Muscle of back (tissue), 11 donors: ENCODE data around the gene TLCD3A. TPM values are rescaled to one million over a fixed set of nuclear protein-coding genes. Genes with fewer than 3 reads are reported as not detected.
A peak's percentile ranks its signal among the peaks of the same experiment; 100 is the strongest.
"Not testable (repeated sequence)": the region's sequence is repeated elsewhere in the genome, so short reads cannot be mapped to it uniquely, and the experiment has no call there.

Experiments
- DNase-seq, 3 donors: peaks; one replicate each; pipeline versions ENCODE4 v3.0.0 to v3.0.0-alpha.2; 2013
- polyA plus RNA-seq, 10 donors: library from polyadenylated mRNA; unstranded; fragments of 120-200 nt; gene quantifications; one replicate each; pipeline ENCODE4 v1.2.1, GENCODE V29; 2013; ENCODE audit not compliant: insufficient read length in 10 of 10

Gene TLCD3A
- polyA plus RNA-seq, 10 donors: 14.1 to 29.3 (median 17.7) TPM

DNA sequence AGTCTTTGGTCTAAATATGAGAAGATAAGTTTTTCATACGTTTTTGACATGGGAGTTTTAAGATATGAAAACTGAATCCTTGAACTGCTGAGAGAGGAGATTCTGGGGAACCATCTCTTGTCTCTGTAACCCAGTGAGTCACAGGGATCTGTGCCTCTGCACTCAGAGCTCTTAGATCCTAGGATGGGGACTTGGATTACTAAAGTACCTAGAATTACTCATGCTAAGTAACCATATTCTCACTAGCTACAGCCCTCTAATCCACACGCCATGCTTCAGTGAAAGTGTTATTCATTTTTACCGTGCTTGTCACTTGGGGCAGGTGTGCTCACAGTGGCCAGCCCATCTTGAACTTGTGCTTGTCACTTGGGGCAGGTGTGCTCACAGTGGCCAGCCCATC, 51.7 kb downstream of the TLCD3A start:
- no peak for DNase-seq

DNA sequence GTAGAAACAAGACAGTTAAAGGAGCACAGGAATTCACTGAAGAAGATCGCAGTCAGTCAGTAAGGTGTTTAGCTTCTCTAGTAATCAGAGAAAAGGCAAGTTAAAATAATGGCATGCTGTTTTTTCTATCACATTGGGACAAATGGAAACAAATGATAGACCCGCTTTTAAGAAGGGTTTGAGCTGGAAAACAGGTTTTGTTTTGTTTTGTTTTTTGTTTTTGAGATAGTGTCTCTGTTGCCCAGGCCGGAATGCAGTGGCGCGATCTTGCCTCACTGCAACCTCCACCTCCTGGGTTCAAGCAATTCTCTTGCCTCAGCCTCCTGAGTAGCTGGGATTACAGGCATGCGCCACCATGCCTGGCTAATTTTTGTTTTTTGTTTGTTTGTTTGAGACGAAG, 53.5 kb downstream of the TLCD3A start:
- not testable (repeated sequence) for DNase-seq

GRCh38 chr17:787641-788221, 55.3 kb downstream of the TLCD3A start:
- no peak for DNase-seq

DNA sequence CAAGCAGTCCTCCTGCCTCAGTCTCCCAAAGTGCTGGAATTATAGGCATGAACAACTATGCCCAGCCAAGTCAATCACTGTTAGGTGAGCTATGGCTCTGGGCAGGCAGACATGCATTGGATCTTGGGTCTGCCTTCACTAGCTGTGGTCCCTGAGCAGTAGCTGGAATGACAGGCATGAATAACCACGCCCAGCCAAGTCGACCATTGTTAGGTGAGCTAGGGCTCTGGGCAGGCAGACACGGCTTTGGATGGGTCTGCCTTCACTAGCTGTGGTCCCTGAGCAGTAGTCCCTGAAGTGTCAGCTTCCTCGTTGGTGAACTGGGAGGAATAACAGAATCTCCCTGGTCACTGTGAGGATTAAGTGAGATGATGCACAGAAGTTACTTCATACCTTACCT, 56.2 kb downstream of the TLCD3A start:
- no peak for DNase-seq

DNA sequence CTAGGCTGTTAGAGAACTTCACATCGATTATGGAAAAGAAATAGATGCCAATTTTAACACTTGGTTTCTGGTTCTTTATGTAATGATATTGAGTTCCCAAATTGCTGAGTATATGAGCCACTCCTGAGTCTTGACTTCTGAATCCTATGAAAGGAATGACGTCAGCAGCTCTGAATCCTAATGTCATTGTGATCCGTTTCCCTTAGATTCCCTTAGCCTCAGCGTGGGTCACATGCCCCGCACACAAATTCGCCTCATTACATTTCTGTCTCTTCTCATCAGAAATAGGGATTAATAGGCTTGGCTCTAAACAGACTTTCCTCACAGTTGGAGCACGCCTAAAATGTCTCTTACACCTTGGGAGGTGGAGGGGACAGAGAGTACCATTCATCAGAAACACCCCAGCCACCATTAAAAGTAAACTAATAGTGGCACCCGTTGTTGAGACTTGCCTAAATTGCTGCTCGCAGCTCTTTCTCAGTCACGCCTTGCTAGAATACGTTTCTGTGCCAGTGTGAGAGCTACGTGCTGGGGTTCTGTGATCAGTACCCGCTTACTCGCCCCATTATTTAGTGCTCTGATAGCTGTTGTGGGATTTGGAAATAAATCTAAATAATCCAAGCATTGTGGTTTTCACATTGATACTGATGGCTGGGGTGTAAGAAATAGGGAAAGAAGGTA, 56.9 kb downstream of the TLCD3A start:
- no peak for DNase-seq

- not testable (repeated sequence) for DNase-seq
Measured at GRCh38 chr17:789931-790873, 57.8 kb downstream of the TLCD3A start.

DNA sequence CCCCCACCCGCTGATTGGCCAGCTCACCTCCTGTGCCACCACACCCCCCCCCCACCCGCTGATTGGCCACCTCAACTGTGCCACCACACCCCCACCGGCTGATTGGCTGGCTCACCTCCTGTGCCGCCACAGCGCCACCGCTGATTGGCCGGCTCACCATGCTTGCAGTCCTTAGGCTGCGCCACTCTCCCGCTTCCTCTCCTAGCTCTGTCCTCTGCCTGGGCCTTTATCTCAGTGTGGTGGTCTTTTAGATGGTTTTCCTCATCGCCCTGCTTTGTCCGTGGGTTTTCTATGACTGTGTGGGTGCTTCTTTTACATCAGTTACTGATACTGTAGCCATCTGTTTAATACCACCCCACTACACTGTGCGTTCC, 58.5 kb downstream of the TLCD3A start:
- not testable (repeated sequence) for DNase-seq

- DNase-seq: no peak
Measured at GRCh38 chr17:791829-792228, 59.4 kb downstream of the TLCD3A start.

GRCh38 chr17:792277-792676, 59.9 kb downstream of the TLCD3A start:
- DNase-seq: peak in 1 of 3 donors; percentile 27

Other genes starting within 250 kb of the TLCD3A start
- gene VPS53, start 17.8 kb upstream of the TLCD3A start, polyA plus RNA-seq: 10 to 100 TPM; 17.3 to 26.2 (median 20.6) TPM
- gene GEMIN4, start 19.7 kb downstream of the TLCD3A start, polyA plus RNA-seq: 10 to 100 TPM; 11.3 to 20.2 (median 14.6) TPM
- gene GLOD4, start 49.7 kb downstream of the TLCD3A start, polyA plus RNA-seq: 10 to 100 TPM; 50.1 to 75.3 (median 57.7) TPM
- gene MRM3, start 49.8 kb downstream of the TLCD3A start, polyA plus RNA-seq: 10 to 100 TPM; 10.5 to 14.1 (median 12.7) TPM
- 10 to 100 TPM; 43.5 to 70.1 (median 53.4) TPM for gene NXN, start 247.2 kb downstream of the TLCD3A start, polyA plus RNA-seq